MG63 (cell line): ENCODE results near the gene SIGLEC12. TPM values are rescaled to one million over a fixed set of nuclear protein-coding genes. Genes with fewer than 3 reads are reported as not detected.

Source experiments
- DNase-seq: peaks from one replicate; pipeline ENCODE4 v3.0.0-alpha.2; 2020
- H3K27me3 ChIP-seq: fragments of 250-450 bp; sonication (Bioruptor Pico); 2 replicates; pipeline ENCODE4 v1.5.1; 2020; ENCODE audit warnings: mild to moderate bottlenecking, moderate library complexity
- H3K36me3 ChIP-seq: fragments of 250-450 bp; sonication (Bioruptor Pico); 2 replicates; pipeline ENCODE4 v1.5.1; 2020; ENCODE audit warnings: mild to moderate bottlenecking, moderate library complexity
- H3K4me3 ChIP-seq: fragments of 250-450 bp; sonication (Bioruptor Pico); 2 replicates; pipeline ENCODE4 v1.5.1; 2020; ENCODE audit warnings: mild to moderate bottlenecking, moderate library complexity
- H3K9me3 ChIP-seq: fragments of 250-450 bp; sonication (Bioruptor Pico); 2 replicates; pipeline ENCODE4 v1.5.1; 2020; ENCODE audit warnings: mild to moderate bottlenecking, moderate library complexity
- total RNA-seq: library from RNA; depleted of rRNA; stranded (reverse); fragments of >200 nt; shearing (Covaris generic); gene quantifications from 2 replicates; pipeline ENCODE4 v1.2.3, GENCODE V29; 2014; ENCODE audit warnings: low replicate concordance

SIGLEC12 gene
- total RNA-seq, 1 experiment from 2014 or later, result not detected

DNA sequence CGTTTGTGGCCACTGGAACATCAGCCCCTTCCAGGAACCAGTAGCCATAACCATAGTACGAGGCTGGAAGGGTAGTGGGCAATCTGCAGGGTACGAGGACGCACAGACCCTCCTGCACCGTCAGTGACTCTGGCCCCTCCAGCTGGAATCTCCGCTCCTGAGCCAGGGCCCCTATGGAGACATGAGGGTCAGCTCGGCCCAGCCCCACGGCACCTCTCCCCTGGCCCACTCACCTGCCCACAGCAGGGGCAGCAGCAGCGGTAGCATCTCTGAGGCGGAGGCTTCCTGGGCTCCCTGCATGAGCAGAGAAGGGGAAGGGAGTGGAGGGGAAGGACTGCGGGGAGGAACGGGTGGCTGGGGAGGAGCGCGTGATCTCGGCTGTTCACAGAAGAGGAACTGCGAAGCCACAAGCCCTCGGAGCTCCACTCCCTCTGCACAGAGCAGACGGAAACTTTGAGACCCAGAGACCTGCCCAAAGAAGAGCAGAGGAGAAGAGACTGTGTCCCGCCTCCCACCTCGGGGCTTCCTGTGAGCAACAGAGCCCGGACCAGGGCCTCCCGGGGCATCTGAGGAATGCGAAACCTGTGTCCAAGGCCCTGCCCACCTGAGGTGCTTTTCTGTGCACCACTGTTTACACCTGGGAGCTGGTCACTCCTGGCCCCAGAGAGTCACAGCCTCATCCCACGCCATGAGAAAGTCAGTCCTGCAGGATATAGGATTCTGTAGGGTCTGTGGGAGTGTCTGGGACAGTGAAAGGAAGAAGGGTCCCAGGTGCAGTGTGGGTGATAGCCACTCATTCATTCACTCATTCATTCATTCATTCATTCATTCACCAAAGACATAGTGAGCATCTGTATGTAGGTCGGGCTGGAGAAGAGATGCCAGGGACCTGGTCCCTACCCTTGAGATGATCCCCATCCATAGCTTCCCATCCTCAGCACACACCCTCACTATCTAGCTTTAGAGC, 30.0 kb upstream of the SIGLEC12 start, which contains the start of gene SIGLEC6:
Gene SIGLEC6 (minus strand): TSS at position 322 of the 967 bp plus-strand sequence. CDS start 22 bp downstream, at position 300.
- no peaks in the 10 kb centered on the region for H3K9me3 ChIP-seq
- peaks cover 31% of the 10 kb centered on the region for H3K27me3 ChIP-seq
- no peak within 1 kb of the TSS for H3K4me3 ChIP-seq
- H3K36me3 ChIP-seq, result no peaks in the 10 kb centered on the region
- DNase-seq, result no peak

DNA sequence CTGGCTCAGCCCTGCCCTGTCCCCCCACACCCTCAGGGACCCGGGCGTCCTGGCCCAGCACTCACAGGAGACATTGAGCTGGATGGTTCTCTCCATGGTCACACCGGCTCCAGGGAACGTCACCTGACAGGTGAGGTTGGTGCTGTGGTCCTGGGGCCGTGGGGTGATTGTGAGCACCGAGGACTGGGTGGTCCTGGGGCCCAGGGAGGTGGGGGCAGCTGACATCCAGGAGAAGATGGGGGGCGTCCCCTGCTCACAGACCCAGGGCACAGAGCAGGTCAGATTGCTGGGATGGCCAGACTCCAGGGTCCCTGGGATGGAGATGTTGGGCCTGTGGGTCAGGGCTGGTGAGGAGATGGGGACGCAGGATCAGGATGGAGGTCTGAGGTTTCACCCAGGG, 29.0 kb upstream of the SIGLEC12 start:
- Histone ChIP-seq H3K4me3 (no peak overlapping the region), H3K27me3 (peaks cover 31% of the 10 kb centered on the region), H3K9me3 (no peaks in the 10 kb centered on the region), H3K36me3 (no peaks in the 10 kb centered on the region)
- no peak for DNase-seq

DNA sequence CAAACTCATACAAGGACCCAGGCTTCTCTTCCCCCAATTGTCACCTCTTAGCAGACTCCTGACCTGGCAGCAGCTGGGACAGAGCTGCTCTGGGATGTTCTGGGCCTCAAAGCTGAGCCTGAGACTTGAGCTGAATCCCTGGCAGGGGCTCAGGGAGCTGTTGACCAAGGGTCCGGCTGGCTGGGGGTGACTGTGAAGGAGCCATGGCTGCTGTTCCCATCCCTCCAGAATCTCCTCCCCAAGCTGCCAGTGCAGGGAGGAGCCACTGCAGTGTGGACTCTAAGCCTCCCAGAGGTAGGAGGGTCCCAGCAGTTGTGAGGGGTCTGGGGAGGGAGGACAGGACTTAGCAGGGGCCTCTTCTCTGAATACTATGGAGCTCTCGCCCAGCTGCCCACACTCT, 27.7 kb upstream of the SIGLEC12 start:
- H3K9me3 ChIP-seq, result no peaks in the 10 kb centered on the region
- no peak overlapping the region for H3K4me3 ChIP-seq
- DNase-seq, result no peak
- no peaks in the 10 kb centered on the region for H3K36me3 ChIP-seq
- peaks cover 31% of the 10 kb centered on the region for H3K27me3 ChIP-seq

DNA sequence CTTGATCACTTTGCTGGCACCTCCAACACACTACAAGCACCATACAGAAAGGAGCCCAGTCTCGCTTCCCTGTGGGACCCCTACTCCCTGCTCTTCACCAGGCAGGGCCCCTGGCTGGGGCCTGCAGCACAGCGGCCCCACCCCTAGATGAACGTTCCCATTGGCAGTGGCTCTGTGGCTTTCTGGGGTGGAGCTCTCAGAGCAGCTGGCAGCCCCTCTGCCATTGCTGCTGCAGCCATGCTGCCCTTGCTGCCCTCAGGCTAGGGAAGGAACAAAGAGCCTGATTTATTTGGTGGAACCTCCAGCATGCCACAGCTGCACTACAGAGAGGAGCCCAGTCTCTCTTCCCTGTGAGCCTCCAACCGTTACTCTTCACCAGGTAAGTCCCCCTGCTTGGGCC, 24.1 kb upstream of the SIGLEC12 start:
- DNase-seq, result no peak
- no peaks in the 10 kb centered on the region for H3K36me3 ChIP-seq
- peaks cover 2% of the 10 kb centered on the region for H3K27me3 ChIP-seq
- no peaks in the 10 kb centered on the region for H3K9me3 ChIP-seq
- no peak overlapping the region for H3K4me3 ChIP-seq

DNA sequence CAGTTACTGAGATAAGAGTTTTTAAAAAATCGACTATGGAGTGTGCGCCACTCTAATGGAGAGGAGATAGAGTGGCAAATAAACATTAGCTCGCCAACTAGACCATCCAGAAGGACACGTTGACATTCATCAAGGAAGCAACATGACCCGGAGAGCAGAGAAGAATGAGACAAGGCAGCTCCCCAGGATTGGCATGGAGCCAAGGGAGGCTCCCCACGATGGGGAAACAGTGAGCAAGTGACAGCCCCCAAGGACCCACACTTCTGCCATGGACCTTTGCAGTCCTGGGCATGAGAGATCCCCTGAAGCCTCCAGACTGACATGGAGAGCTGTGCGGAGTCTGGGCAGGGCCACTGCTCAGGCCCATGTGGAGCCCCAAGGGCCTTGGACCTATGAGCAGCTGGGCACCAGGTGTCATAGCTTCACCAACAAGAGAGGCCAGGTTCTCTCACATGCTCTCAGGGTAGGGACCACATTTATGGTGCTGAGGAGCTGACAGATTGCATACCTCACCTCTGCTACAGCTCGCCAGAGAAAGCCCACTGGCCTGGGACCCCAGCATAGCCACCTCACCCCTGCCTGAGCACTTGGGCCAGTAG, 23.2 kb upstream of the SIGLEC12 start:
- Histone ChIP-seq H3K36me3 (no peaks in the 10 kb centered on the region), H3K4me3 (no peak overlapping the region), H3K27me3 (peaks cover 2% of the 10 kb centered on the region), H3K9me3 (no peaks in the 10 kb centered on the region)
- no peak for DNase-seq

DNA sequence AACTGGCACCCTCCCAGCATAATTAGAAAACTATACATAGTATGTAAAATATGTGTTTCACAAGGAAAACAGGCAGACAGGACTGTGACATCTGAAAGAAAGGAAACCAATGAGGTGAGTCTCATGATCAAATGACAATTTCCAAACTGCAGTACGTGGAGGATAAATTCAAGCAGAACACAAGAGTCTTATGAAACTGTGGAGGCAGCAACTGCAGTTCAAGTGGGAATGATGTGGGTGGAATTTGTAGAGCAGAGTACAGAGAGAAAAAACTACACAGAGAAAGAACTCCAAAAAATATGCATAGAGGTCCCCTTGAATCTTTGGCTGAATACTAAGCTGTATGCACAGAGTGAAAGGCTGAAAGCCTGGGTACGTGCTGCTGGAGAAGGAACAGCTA, 20.2 kb upstream of the SIGLEC12 start:
- H3K27me3 ChIP-seq, result peaks cover under 1% of the 10 kb centered on the region
- DNase-seq, result no peak
- H3K9me3 ChIP-seq, result no peaks in the 10 kb centered on the region
- H3K4me3 ChIP-seq, result no peak overlapping the region
- no peaks in the 10 kb centered on the region for H3K36me3 ChIP-seq

DNA sequence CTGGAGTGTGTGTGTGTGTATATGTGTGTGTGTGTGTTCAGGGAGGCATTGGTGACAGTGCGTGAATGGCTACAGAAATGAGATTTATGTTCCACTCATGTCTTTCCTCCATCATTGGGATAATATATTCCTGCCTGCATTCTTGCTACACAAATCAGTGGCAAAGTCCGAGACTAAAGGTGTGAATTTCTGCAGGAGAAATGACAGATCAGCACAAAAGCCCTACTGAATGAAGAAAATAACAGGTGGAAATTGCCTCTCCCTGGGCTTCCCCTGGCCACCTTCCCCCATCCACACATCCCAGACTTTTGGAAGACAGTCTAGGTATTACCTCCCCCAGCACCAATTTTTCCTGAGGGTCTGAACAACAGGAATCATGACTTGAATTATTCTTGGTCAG, 19.8 kb upstream of the SIGLEC12 start:
- no peaks in the 10 kb centered on the region for H3K36me3 ChIP-seq
- no peaks in the 10 kb centered on the region for H3K9me3 ChIP-seq
- no peaks in the 10 kb centered on the region; the same call in 1 of the 2 replicates for H3K27me3 ChIP-seq
- DNase-seq, result no peak
- no peak overlapping the region for H3K4me3 ChIP-seq

DNA sequence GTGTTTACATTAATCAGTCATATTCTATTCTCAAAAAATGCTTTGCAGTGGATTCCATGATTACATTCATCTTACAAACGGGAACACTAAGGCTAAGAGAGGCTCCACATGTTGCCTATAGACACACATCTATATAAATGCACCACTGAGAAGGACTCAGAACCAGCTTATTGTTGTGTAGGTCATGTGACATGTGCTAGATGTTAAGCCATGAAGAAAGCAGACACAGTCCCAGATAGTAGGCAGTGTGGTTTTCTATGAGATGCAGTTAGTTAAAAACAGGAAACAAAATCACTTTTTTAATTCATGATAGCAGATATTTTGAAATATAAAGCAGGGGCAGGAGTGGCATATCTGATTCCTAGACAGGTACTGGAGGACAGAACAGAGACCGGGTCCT, 19.1 kb upstream of the SIGLEC12 start:
- no peaks in the 10 kb centered on the region for H3K9me3 ChIP-seq
- no peak for DNase-seq
- H3K36me3 ChIP-seq, result no peaks in the 10 kb centered on the region
- no peak overlapping the region for H3K4me3 ChIP-seq
- peaks cover 3% of the 10 kb centered on the region; the same call in 1 of the 2 replicates for H3K27me3 ChIP-seq

DNA sequence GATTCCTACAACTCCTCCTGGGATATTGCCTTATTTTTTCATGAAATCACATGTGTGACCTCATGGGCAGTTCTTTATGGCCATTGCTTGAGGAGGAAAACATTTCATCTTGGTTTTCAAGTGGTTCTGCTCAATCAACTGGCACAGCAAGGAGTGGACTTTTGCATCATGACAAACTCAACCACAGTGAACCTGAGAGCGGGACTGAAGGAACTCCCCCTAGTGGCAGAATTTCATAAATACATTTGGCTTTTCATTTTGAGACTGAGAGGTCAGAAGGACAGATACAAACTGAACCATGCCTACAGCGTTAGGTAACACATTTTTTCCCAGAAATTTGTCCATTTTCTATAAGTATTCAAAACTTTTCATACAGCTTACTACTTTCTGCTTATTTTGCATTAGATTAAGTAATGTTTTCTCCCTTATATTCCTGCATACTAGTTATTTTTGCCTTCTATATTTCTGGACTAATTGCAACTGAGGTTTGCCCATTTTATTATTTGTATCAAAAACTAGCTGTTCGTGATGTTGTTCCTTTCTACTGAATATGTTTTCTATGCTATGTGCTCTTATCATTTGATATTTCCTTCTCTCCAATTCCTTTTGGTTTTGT, 13.4 kb upstream of the SIGLEC12 start:
- no peak overlapping the region for H3K4me3 ChIP-seq
- no peaks in the 10 kb centered on the region for H3K36me3 ChIP-seq
- H3K27me3 ChIP-seq, result peaks cover 8% of the 10 kb centered on the region; the same call in 1 of the 2 replicates
- H3K9me3 ChIP-seq, result no peaks in the 10 kb centered on the region
- DNase-seq, result no peak

DNA sequence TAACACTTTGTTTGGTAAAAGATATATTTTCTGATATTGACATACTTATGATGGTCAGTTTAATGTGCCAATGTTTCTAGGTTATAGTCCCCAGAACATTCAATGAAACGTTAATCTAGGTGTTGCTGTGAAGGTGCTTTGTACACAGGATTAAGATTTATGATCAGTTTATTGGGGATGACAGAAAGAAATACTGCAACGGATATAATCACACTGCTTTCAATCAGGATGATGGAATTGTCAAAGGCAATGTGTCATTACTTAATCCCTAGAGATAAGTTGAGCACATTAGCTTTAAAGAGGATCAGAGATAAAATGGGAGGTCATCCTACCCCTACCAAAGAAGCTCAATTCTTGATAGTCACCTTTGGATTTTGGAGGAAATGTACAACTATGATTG, 12.4 kb upstream of the SIGLEC12 start:
- peaks cover 8% of the 10 kb centered on the region; the same call in 1 of the 2 replicates for H3K27me3 ChIP-seq
- H3K9me3 ChIP-seq, result no peaks in the 10 kb centered on the region
- DNase-seq, result no peak
- no peak overlapping the region for H3K4me3 ChIP-seq
- no peaks in the 10 kb centered on the region for H3K36me3 ChIP-seq

DNA sequence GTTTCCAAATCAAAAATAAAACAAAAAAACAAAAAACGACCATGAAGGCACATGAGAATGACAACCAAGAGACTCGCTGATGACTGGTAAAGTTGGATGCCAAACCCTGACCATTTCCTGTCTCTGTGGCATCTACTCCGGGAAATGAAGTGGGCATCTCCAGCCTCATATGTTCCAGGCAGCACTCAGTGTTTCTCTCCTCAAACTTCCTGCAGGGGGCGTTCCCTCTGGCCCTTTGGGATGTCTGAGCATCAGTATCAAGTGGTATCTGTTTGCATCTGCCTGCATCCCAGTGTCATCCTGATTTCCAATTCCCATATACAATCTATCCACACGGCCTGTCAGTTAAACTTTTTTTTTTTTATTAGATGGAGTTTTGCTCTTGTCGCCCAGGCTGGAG, 9.8 kb upstream of the SIGLEC12 start:
- Histone ChIP-seq H3K36me3 (no peaks in the 10 kb centered on the region), H3K27me3 (peaks cover 8% of the 10 kb centered on the region; the same call in 1 of the 2 replicates)
- peak; percentile 19 for DNase-seq

DNA sequence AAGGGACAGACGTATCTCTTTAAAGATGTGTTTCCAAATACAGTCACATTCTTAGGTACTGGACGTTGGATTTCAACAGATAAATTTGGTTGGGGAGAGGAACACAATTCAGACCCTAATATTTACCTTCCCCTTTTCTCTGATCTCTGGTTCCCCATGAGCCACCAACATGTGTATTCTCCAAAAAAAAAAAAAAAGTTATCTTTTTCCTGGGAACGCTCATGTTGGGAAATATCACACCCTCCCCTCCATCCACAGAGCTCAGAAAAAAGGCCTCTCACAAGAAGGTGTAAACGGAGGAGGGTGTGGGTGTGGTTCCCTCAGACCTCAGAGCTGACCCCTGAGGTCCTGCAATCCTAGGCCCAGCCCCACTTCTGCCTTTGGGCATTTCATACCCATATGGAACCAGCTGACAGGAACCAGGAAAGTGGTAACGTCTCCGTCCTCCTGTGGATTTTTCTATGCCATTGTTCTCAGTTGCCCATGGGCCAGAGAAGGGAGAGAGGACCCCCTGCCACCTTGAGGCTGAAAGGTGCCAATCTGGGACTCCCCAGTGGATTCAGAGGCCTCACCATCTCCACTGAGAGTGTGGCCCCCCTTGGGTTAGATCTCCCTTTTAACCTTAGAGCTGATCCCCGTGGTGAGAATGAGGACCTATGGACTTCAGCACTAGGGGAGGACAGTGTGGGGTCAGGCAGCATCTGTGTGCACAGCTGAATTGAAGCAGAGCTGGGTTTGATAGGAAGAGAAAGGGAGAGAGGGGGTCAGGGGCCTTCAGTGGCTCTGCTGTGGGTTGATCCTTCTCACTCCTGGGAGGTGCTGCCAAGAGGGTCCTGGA, 8.4 kb upstream of the SIGLEC12 start:
- Histone ChIP-seq H3K4me3 (no peak overlapping the region), H3K27me3 (peaks cover 6% of the 10 kb centered on the region; the same call in 1 of the 2 replicates), H3K36me3 (no peaks in the 10 kb centered on the region), H3K9me3 (no peaks in the 10 kb centered on the region)
- no peak for DNase-seq

More for the DNA sequence above, 9.8 kb upstream of the SIGLEC12 start:
- Histone ChIP-seq H3K4me3 (no peak overlapping the region), H3K9me3 (no peaks in the 10 kb centered on the region)

DNA sequence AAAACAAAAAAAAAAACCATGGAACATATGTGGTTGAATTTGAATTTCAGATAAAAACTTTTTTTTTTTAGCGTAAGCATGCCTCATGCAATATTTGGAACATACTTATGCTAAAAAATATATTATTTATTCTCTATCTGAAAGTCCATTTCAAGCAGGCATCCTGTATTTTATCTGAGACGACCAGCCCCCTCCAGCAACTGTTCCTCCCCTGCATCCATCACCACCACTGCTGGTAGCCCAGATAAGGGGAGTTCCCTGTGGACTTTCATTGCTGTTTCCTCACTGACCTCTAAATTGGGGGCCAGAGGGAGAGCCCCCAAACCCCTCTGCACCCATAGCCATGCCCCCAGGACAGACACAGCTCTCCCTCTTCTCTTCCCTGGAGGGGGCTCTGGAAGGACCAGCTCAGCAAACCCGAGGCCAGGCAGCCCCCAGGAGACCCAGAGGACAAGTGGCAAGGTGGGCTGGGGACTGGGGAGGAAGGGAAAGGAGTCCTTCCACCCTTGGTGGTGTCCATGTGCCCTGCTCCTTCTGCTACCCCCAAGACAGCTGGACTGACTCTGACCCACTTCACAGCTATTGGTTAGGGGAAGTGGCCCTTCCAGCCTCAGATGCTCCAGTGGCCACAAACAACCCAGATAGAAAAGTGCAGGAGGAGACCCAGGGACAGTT, 6.6 kb upstream of the SIGLEC12 start:
- Histone ChIP-seq H3K4me3 (no peak overlapping the region), H3K36me3 (no peaks in the 10 kb centered on the region), H3K27me3 (no peaks in the 10 kb centered on the region; the same call in 1 of the 2 replicates), H3K9me3 (0 out of 2 replicates have a peak, but pooled peaks cover 3% of the 10 kb centered on the region)
- no peak for DNase-seq

DNA sequence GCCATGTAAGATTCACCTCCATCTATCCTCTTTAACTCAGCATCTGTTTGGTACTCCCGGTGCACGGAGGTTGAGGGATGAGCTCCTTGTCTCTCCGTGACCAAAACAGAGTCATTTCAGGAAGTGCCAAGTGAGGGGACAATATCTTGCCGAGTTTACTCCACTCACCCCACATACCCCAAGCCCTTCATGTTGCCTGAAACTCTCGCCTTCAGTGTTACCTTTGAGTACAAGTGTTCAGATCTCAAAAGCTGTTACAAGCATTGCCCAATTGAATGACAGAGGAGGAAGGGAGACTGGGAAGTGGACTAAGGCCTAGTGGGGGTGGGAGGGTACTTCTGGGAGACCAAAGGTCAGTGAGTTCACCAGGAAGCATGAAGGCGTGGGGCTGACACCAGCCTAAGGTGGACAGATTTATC, 6.0 kb upstream of the SIGLEC12 start:
- H3K27me3 ChIP-seq, result no peaks in the 10 kb centered on the region
- H3K9me3 ChIP-seq, result 0 out of 2 replicates have a peak, but pooled peaks cover 3% of the 10 kb centered on the region
- H3K4me3 ChIP-seq, result no peak overlapping the region
- no peaks in the 10 kb centered on the region for H3K36me3 ChIP-seq
- DNase-seq, result no peak

DNA sequence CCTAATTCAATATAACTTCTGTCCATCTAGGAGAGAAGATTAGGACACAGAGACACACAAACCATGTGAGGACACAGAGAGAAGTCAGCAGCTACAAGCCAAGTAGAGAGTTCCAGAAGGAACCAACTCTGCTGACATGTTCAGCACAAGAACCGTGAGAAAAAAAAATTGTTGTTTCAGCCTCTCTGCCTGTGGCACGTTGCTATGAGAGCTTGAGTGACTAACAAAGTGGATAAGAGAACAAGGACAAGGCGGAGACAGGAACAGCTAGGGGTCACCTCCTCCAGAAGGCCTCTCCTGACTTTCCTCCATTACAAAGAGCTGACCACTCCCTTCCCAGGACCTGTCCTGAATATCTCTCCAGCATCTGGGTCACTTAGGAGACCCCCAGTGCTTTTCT, 5.6 kb upstream of the SIGLEC12 start:
- Histone ChIP-seq H3K36me3 (no peaks in the 10 kb centered on the region), H3K9me3 (0 out of 2 replicates have a peak, but pooled peaks cover 3% of the 10 kb centered on the region), H3K27me3 (no peaks in the 10 kb centered on the region), H3K4me3 (no peak overlapping the region)
- DNase-seq, result no peak

DNA sequence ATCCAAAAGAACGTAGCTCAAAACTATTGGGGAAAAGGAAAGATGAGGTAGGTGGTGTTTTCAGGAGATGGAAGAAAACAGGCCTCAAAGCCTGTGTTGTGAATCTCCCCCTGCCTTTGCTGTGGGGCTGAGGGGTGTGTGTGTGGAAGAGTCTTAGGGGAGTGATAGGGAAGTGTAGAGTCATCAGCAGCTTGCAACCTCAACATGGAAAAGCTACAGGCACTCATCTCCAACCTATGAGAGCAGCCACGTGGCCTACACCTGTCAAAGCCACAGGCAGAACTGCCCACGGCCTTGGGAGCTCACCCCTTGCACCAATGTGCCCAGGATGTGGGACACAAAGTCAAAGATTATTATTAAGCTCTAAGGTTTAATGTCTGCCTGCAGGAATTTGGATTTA, 4.3 kb upstream of the SIGLEC12 start:
- Histone ChIP-seq H3K36me3 (no peaks in the 10 kb centered on the region), H3K4me3 (no peak overlapping the region), H3K9me3 (0 out of 2 replicates have a peak, but pooled peaks cover 3% of the 10 kb centered on the region), H3K27me3 (no peaks in the 10 kb centered on the region; the same call in 1 of the 2 replicates)
- DNase-seq, result no peak
